ENCODE results near the gene COMMD6. TPM values are rescaled to one million over a fixed set of nuclear protein-coding genes. Genes with fewer than 3 reads are reported as not detected.

Gene COMMD6
- total and polyA plus RNA-seq, 2 donors (not counting 3 experiments of a cell fraction or from before 2014, with no cell fraction given), result 71.7 to 122 TPM

GRCh38 chr13:75533861-75534260 is 3.8 kb downstream of the COMMD6 start:
- intact Hi-C loops (cut with micrococcal nuclease), result no loop called here
- no TSS peak for BruUV-seq (replicated peaks)

More at GRCh38 chr13:75533861-75534260, 3.8 kb downstream of the COMMD6 start:
- Histone ChIP-seq H4K20me1 (replicated peaks; ENCODE audit: control insufficient read depth, extremely low read depth, insufficient read depth, low read length) (no peaks in the 10 kb centered on the region), H3K4me3 (replicated peaks in 1 of 3; ENCODE audit: insufficient read depth in 1 of 3, low read depth in 1 of 3, low read length in 3 of 3) (no peak overlapping the region), H3K27me3 (ENCODE audit: control insufficient read depth in 2 of 2, insufficient read depth in 2 of 2, low read length in 2 of 2) (no peaks in the 10 kb centered on the region), H3K79me2 (ENCODE audit: control insufficient read depth, insufficient read depth, low read length) (peaks cover 12% of the 10 kb centered on the region), H3K9ac (replicated peaks; ENCODE audit: extremely low read depth, insufficient read depth, low read length) (no peak overlapping the region), H3K9me3 (replicated peaks; ENCODE audit: control insufficient read depth, insufficient read depth, low read length) (no peaks in the 10 kb centered on the region), H3K4me1 (ENCODE audit: control insufficient read depth, extremely low read depth, insufficient read depth, low read length) (peaks cover 8% of the 10 kb centered on the region), H3K4me2 (ENCODE audit: insufficient read depth, low read length) (no peak overlapping the region), H3K9me1 (replicated peaks; ENCODE audit: control insufficient read depth, extremely low read depth, insufficient read depth, low read length) (no peaks in the 10 kb centered on the region), H3K36me3 (ENCODE audit: control insufficient read depth in 2 of 2, extremely low read depth in 1 of 2, insufficient read depth in 2 of 2, low read length in 2 of 2) (no peaks in the 10 kb centered on the region), H2AFZ (ENCODE audit: low read depth, low read length) (no peak overlapping the region), H3K27ac (ENCODE audit: insufficient read depth, low read depth, low read length) (no peak overlapping the region)
- dilution Hi-C loops (cut with MboI; ENCODE audit: extremely low pct_ligation_motif_present, low sequenced_read_pairs), result no loop called here
- ChIA-PET CTCF (interaction anchor here (1.2 kb wide), 1 partner anchor 51 kb away, joined by 3 read pairs; no protein-coding TSS in a partner anchor), POLR2A (no interaction called here)
- TF ChIP-seq GATA2 (IDR thresholded peaks at IDR 0.05; ENCODE audit: insufficient read depth, insufficient read length, low read depth, low read length), result no peak
- TF ChIP-seq POLR2A (IDR thresholded peaks at IDR 0.05; ENCODE audit: low read depth, low read length), result no peak
- TF ChIP-seq POLR2AphosphoS5 (IDR thresholded peaks at IDR 0.05; ENCODE audit: insufficient read depth, low read depth, low read length), result no peak
- no peak for TF ChIP-seq CTCF (IDR thresholded peaks at IDR 0.05; ENCODE audit: extremely low read depth in 1 of 2, insufficient read depth in 1 of 2, low read depth in 1 of 2, low read length in 2 of 2)
- no peak for TF ChIP-seq JUN (IDR thresholded peaks at IDR 0.05; ENCODE audit: borderline replicate concordance, insufficient read depth, insufficient read length, low read depth)
- TF ChIP-seq MAX (IDR thresholded peaks at IDR 0.05; ENCODE audit: insufficient read depth, insufficient read length), result no peak
- no peak for TF ChIP-seq FOS (IDR thresholded peaks at IDR 0.05; ENCODE audit: borderline replicate concordance, insufficient read depth, low read length)
- no peak for TF ChIP-seq MYC (IDR thresholded peaks at IDR 0.05; ENCODE audit: low read depth, low read length)
- TF ChIP-seq EZH2 (IDR thresholded peaks at IDR 0.05; ENCODE audit: borderline replicate concordance, low read depth, low read length, severe bottlenecking), result no peak
- FAIRE-seq, result no peak
- no peak for DNase-seq (ENCODE audit: low read depth, low spot score)
